GM12878 (cell line): ENCODE measurements around the gene ITFG1. TPM values are rescaled to one million over a fixed set of nuclear protein-coding genes. Genes with fewer than 3 reads are reported as not detected.
A peak's percentile ranks its signal among the peaks of the same experiment; 100 is the strongest.
"Not testable (repeated sequence)": the region's sequence is repeated elsewhere in the genome, so short reads cannot be mapped to it uniquely, and the experiment has no call there.

Experiments
- ATAC-seq: fragments of 200-7000 bp; cut with Tn5 transposase; 3 replicates; pipeline ENCODE4 v1.9.1; 2020; ENCODE audit warnings: mild to moderate bottlenecking, moderate library complexity
- BruUV-seq: library from RNA; stranded (reverse); fragments of 400-500 nt; replicated peaks from 2 replicates; lab custom pipeline; 2021; lab: Mats Ljungman, UMichigan
- CTCF ChIA-PET: fragments of 300-600 bp; sonication (Branson Sonifier 250); formaldehyde crosslinking; extraction: SDS; loops from one replicate; lab custom pipeline; 2021; ENCODE audit warnings: inconsistent platforms; lab: Yijun Ruan, JAX
- POLR2A ChIA-PET: fragments of 350-600 bp; formaldehyde crosslinking; extraction: SDS; loops from one replicate; lab custom pipeline; 2021; ENCODE audit warnings: inconsistent platforms; lab: Charles Lee
- RAD21 ChIA-PET: fragments of 300-600 bp; sonication (Branson Sonifier 250); formaldehyde crosslinking; loops from one replicate; lab custom pipeline; 2023; ENCODE audit warnings: antibody characterized with exemption; ENCODE audit not compliant: unreplicated experiment; lab: Charles Lee
- SMC1A ChIA-PET: fragments of 300-600 bp; sonication (Branson Sonifier 250); formaldehyde crosslinking; loops from one replicate; lab custom pipeline; 2023; ENCODE audit not compliant: unreplicated experiment, uncharacterized antibody; lab: Charles Lee
- DNase-seq: peaks from one replicate; pipeline ENCODE4 v3.0.0-alpha.2; 2011; ENCODE audit warnings: low read depth, low spot score
- FAIRE-seq: peaks from 3 replicates; lab custom pipeline; 2011; peaks lifted over from hg19 to GRCh38; lab: Jason Lieb, UNC
- H2AFZ ChIP-seq: 2 replicates; pipeline ENCODE4 v1.6.0; 2011; ENCODE audit warnings: low read depth, low read length, control low read depth; ENCODE audit not compliant: control insufficient read depth
- H3K27ac ChIP-seq: 2 replicates; pipeline ENCODE4 v1.5.1; 2011; ENCODE audit warnings: control low read depth; ENCODE audit not compliant: control insufficient read depth, insufficient read depth
- H3K27me3 ChIP-seq, 2 experiments: replicated peaks in 1 of 2; 2 replicates each; pipeline versions ENCODE4 v1.6.0 to v1.6.1; 2011; ENCODE audit warnings: low read length in 1 of 2; ENCODE audit not compliant: control insufficient read depth in 2 of 2, insufficient read depth in 2 of 2
- H3K36me3 ChIP-seq, 2 experiments: 2 replicates each; pipeline ENCODE4 v1.5.1; 2011; ENCODE audit warnings: low read length in 1 of 2; ENCODE audit not compliant: control insufficient read depth in 2 of 2, insufficient read depth in 2 of 2
- H3K4me1 ChIP-seq: 2 replicates; pipeline ENCODE4 v1.6.1; 2011; ENCODE audit warnings: mild to moderate bottlenecking, low read length, moderate library complexity, mixed read lengths; ENCODE audit not compliant: control insufficient read depth, insufficient read depth
- H3K4me2 ChIP-seq: 2 replicates; pipeline ENCODE4 v1.6.0; 2011; ENCODE audit warnings: control low read depth; ENCODE audit not compliant: control insufficient read depth, insufficient read depth
- H3K4me3 ChIP-seq: fragments of 200-600 bp; sonication (generic); 2 replicates; pipeline ENCODE4 v1.5.1; 2016
- H3K79me2 ChIP-seq: 2 replicates; pipeline ENCODE4 v1.6.0; 2011; ENCODE audit warnings: low read length; ENCODE audit not compliant: control insufficient read depth, insufficient read depth
- H3K9ac ChIP-seq: 2 replicates; pipeline ENCODE4 v1.8.0; 2011; ENCODE audit warnings: low read length, control low read depth, mixed read lengths; ENCODE audit not compliant: control insufficient read depth, insufficient read depth
- H3K9me3 ChIP-seq: replicated peaks from 3 replicates; pipeline ENCODE4 v1.5.1; 2011; ENCODE audit warnings: mild to moderate bottlenecking, low read length; ENCODE audit not compliant: control insufficient read depth, insufficient read depth
- H4K20me1 ChIP-seq: 2 replicates; pipeline ENCODE4 v1.6.0; 2011; ENCODE audit not compliant: control insufficient read depth, insufficient read depth
- ATF7 ChIP-seq: fragments of 450-650 bp; IDR thresholded peaks from 2 replicates; pipeline ENCODE4 v1.6.1; 2016; ENCODE audit warnings: low read depth, mild to moderate bottlenecking
- BCL3 ChIP-seq: IDR thresholded peaks from 2 replicates; pipeline ENCODE4 v1.6.1; 2011; ENCODE audit warnings: borderline replicate concordance, low read depth, mild to moderate bottlenecking, moderate library complexity, low read length; ENCODE audit not compliant: insufficient read depth, poor library complexity, severe bottlenecking
- CHD4 ChIP-seq: fragments of 200-600 bp; sonication (generic); IDR thresholded peaks from 2 replicates; pipeline ENCODE4 v1.6.1; 2016; ENCODE audit warnings: mild to moderate bottlenecking
- HDAC6 ChIP-seq: fragments of 200-600 bp; sonication (generic); IDR thresholded peaks from one replicate; pipeline ENCODE4 v1.8.0; 2017; ENCODE audit warnings: antibody characterized with exemption; ENCODE audit not compliant: unreplicated experiment
- MEF2A ChIP-seq: IDR thresholded peaks from 2 replicates; pipeline ENCODE4 v1.6.1; 2011; ENCODE audit warnings: low read depth, mild to moderate bottlenecking, low read length, moderate library complexity; ENCODE audit not compliant: insufficient read depth
- MEF2B ChIP-seq: fragments of 450-650 bp; IDR thresholded peaks from 2 replicates; pipeline ENCODE4 v1.6.1; 2018; ENCODE audit warnings: mild to moderate bottlenecking, moderate library complexity; ENCODE audit not compliant: partially characterized antibody, poor library complexity, severe bottlenecking
- POLR2AphosphoS2 ChIP-seq: IDR thresholded peaks from 2 replicates; pipeline ENCODE4 v1.6.1; 2011; ENCODE audit warnings: low read depth, mild to moderate bottlenecking, low read length, improper control_type of control experiment, moderate library complexity
- STAT1 ChIP-seq: fragments of 450-650 bp; conservative IDR thresholded peaks from 2 replicates; pipeline ENCODE4 v1.6.1; 2014; ENCODE audit warnings: antibody characterized with exemption, mild to moderate bottlenecking
- SUPT20H ChIP-seq: IDR thresholded peaks from 2 replicates; pipeline ENCODE4 v1.6.1; 2011; ENCODE audit warnings: low read depth, mild to moderate bottlenecking, low read length, moderate library complexity, borderline replicate concordance; ENCODE audit not compliant: control insufficient read depth
- TBL1XR1 ChIP-seq: IDR thresholded peaks from 2 replicates; pipeline ENCODE4 v1.6.1; 2012; ENCODE audit warnings: low read depth, low read length, improper control_type of control experiment
- ZBTB33 ChIP-seq: fragments of 450-650 bp; IDR thresholded peaks from 2 replicates; pipeline ENCODE4 v1.6.1; 2017; ENCODE audit warnings: mild to moderate bottlenecking
- WGBS: methylation state at CpG from one replicate; pipeline ENCODE4 v1.1.6; 2016; ENCODE audit warnings: low lambda C conversion rate; ENCODE audit not compliant: insufficient replicate concordance, insufficient coverage; ENCODE audit errors: missing lambda C conversion rate; 5-methylcytosine and 5-hydroxymethylcytosine counted together
- in situ Hi-C: fragments of 300-500 bp; cut with MboI; formaldehyde crosslinking; loops from 9 replicates; pipeline ENCODE4 v1.14.3; 2018; ENCODE audit warnings: mixed read lengths
- intact Hi-C: fragments of 100-400 bp; cut with micrococcal nuclease; formaldehyde crosslinking; loops from one replicate; pipeline ENCODE4 v1.14.2; 2022; ENCODE audit not compliant: unreplicated experiment
- polyA plus RNA-seq, 11 experiments: library from polyadenylated mRNA; depleted of rRNA in 4 of 11; unstranded in 6 of 11; stranded (reverse) in 5 of 11; fragments of >200 nt; fragmentation: Nextera tagmentation in 4 of 11; fragmentation: Illumina TruSeq in 1 of 11; extraction: Ambion mirVana in 4 of 11; extraction: Trizol in 1 of 11; gene quantifications; 1 replicate in 1 of 11; 2 replicates in 10 of 11; pipeline versions ENCODE4 v1.2.1 to v1.2.3, GENCODE V29; 2011 to 2016; ENCODE audit warnings: inconsistent platforms in 2 of 11, missing spikeins in 2 of 11, low read depth in 1 of 11
- total RNA-seq, 4 experiments: library from RNA; depleted of rRNA in 3 of 4; stranded (reverse); fragments of >200 nt in 3 of 4; fragmentation: Illumina TruSeq in 1 of 4; extraction: Trizol in 1 of 4; gene quantifications; 2 replicates each; pipeline versions ENCODE4 v1.2.1 to v1.2.3, GENCODE V29; 2013 to 2021

Gene ITFG1
- total and polyA plus RNA-seq, 10 of the 15 experiments (the other 5 are each of a cell fraction or from before 2014, with no cell fraction given), result 9.3 to 56.3 (median 28.6) TPM

- H3K27me3 ChIP-seq, FAIRE-seq, H3K4me1 ChIP-seq, H2AFZ ChIP-seq, ATAC-seq, H3K36me3 ChIP-seq, H3K4me2 ChIP-seq, H4K20me1 ChIP-seq, H3K9me3 ChIP-seq, H3K9ac ChIP-seq, DNase-seq, H3K4me3 ChIP-seq, in situ Hi-C loops, BruUV-seq, H3K27ac ChIP-seq: not testable (repeated sequence)
- peaks cover 45% of the 10 kb centered on the region for H3K79me2 ChIP-seq
- ChIA-PET CTCF (interaction anchor here (0.6 to 7.9 kb wide), 5 partner anchors 12 to 324 kb away, joined by 3 to 50 read pairs (median 5); partner anchors contain the start of gene NETO2), SMC1A (interaction anchor here (0.5 to 14.7 kb wide), 13 partner anchors 10 to 209 kb away, joined by 3 to 254 read pairs (median 4); no protein-coding TSS in a partner anchor), POLR2A (interaction anchor here (0.9 to 3.2 kb wide), 5 partner anchors 8 to 25 kb away, joined by 3 to 13 read pairs (median 3); no protein-coding TSS in a partner anchor), RAD21 (interaction anchor here (2.0 to 19.6 kb wide), 5 partner anchors 9 to 55 kb away, joined by 6 to 238 read pairs (median 9); no protein-coding TSS in a partner anchor)
- over 99% methylated on average over 7 of the region's 7 CpGs for WGBS
- intact Hi-C loops, result loop anchor here (10.0 kb wide), 2 partner anchors 117 to 153 kb away; no protein-coding TSS in a partner anchor
Observed at GRCh38 chr16:47468070-47468689, 7.3 kb upstream of the ITFG1 start.

- peaks cover 52% of the 10 kb centered on the region for H3K79me2 ChIP-seq
- no TSS peak for BruUV-seq
- peaks cover 0 to 7% of the 10 kb centered on the region in 2 experiments; a peak in 3 of 4 replicates for H3K36me3 ChIP-seq
- ATAC-seq (no peak), DNase-seq (no peak), FAIRE-seq (no peak)
- H3K9me3 ChIP-seq, result no peaks in the 10 kb centered on the region
- no peak overlapping the region for H3K4me3 ChIP-seq
- intact Hi-C loops, result loop anchor here (10.0 kb wide), 2 partner anchors 117 to 153 kb away; no protein-coding TSS in a partner anchor
- H3K9ac ChIP-seq, result no peak overlapping the region
- peak overlapping the region; percentile 18; the same call in 1 of the 2 replicates for H3K4me2 ChIP-seq
- in situ Hi-C loops, result no loop called here
- WGBS, result 98% methylated on average over 2 of the region's 2 CpGs
- no peaks in the 10 kb centered on the region for H3K27me3 ChIP-seq
- no peak overlapping the region for H3K27ac ChIP-seq
- POLR2A ChIA-PET, result interaction anchor here (0.9 to 3.2 kb wide), 4 partner anchors 12 to 26 kb away, joined by 3 to 13 read pairs (median 3); no protein-coding TSS in a partner anchor
- no peaks in the 10 kb centered on the region for H4K20me1 ChIP-seq
- CTCF ChIA-PET, result interaction anchor here (0.6 to 7.9 kb wide), 5 partner anchors 8 to 323 kb away, joined by 3 to 50 read pairs (median 5); partner anchors contain the start of gene NETO2
- RAD21 ChIA-PET, result interaction anchor here (0.7 to 19.6 kb wide), 6 partner anchors 8 to 326 kb away, joined by 4 to 238 read pairs (median 10); no protein-coding TSS in a partner anchor
- SMC1A ChIA-PET, result interaction anchor here (1.6 to 14.7 kb wide), 6 partner anchors 9 to 132 kb away, joined by 4 to 254 read pairs (median 6); no protein-coding TSS in a partner anchor
- H2AFZ ChIP-seq, result no peak overlapping the region
- peaks cover 6% of the 10 kb centered on the region; the same call in 1 of the 2 replicates for H3K4me1 ChIP-seq
- no peak for TF ChIP-seq SUPT20H
- TF ChIP-seq MEF2B, result no peak
- TF ChIP-seq MEF2A, result no peak
- no peak for TF ChIP-seq ZBTB33
- no peak for TF ChIP-seq CHD4
- TF ChIP-seq POLR2AphosphoS2, result no peak
- no peak for TF ChIP-seq ATF7
- TF ChIP-seq BCL3, result no peak
- TF ChIP-seq STAT1, result no peak
- no peak for TF ChIP-seq TBL1XR1
- TF ChIP-seq HDAC6, result no peak
Observed at GRCh38 chr16:47467501-47467900, 6.6 kb upstream of the ITFG1 start.
